ENCODE results near the gene CEL.
"Not testable (repeated sequence)": the region's sequence is repeated elsewhere in the genome, so short reads cannot be mapped to it uniquely, and the experiment has no call there.

Gene CEL

DNA sequence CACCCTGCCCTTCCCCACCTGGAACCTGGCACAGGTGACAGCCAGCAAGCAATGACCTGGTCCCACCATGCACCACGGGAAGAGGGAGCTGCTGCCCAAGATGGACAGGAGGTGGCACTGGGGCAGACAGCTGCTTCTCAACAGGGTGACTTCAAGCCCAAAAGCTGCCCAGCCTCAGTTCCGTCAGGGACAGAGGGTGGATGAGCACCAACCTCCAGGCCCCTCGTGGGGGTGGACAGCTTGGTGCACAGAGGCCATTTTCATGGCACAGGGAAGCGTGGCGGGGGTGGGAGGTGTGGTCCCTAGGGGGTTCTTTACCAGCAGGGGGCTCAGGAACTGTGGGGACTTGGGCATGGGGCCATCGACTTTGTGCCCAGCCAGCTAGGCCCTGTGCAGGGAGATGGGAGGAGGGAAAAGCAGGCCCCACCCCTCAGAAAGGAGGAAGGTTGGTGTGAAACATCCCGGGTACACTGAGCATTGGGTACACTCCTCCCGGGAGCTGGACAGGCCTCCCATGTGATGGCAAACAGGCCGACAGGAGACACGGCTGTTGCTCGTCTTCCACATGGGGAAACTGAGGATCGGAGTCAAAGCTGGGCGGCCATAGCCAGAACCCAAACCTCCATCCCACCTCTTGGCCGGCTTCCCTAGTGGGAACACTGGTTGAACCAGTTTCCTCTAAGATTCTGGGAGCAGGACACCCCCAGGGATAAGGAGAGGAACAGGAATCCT, 1.9 kb downstream of the CEL start:
- DNase-seq, result no peak

DNA sequence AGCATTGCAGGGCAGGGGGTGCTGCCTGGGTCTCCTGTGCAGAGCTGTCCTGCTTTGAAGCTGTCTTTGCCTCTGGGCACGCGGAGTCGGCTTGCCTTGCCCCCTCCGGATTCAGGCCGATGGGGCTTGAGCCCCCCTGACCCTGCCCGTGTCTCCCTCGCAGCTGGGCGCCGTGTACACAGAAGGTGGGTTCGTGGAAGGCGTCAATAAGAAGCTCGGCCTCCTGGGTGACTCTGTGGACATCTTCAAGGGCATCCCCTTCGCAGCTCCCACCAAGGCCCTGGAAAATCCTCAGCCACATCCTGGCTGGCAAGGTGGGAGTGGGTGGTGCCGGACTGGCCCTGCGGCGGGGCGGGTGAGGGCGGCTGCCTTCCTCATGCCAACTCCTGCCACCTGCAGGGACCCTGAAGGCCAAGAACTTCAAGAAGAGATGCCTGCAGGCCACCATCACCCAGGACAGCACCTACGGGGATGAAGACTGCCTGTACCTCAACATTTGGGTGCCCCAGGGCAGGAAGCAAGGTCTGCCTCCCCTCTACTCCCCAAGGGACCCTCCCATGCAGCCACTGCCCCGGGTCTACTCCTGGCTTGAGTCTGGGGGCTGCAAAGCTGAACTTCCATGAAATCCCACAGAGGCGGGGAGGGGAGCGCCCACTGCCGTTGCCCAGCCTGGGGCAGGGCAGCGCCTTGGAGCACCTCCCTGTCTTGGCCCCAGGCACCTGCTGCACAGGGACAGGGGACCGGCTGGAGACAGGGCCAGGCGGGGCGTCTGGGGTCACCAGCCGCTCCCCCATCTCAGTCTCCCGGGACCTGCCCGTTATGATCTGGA, 2.7 kb downstream of the CEL start:
- no peak for DNase-seq

DNA sequence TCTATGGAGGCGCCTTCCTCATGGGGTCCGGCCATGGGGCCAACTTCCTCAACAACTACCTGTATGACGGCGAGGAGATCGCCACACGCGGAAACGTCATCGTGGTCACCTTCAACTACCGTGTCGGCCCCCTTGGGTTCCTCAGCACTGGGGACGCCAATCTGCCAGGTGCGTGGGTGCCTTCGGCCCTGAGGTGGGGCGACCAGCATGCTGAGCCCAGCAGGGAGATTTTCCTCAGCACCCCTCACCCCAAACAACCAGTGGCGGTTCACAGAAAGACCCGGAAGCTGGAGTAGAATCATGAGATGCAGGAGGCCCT, 3.2 kb downstream of the CEL start:
- no peak for DNase-seq

DNA sequence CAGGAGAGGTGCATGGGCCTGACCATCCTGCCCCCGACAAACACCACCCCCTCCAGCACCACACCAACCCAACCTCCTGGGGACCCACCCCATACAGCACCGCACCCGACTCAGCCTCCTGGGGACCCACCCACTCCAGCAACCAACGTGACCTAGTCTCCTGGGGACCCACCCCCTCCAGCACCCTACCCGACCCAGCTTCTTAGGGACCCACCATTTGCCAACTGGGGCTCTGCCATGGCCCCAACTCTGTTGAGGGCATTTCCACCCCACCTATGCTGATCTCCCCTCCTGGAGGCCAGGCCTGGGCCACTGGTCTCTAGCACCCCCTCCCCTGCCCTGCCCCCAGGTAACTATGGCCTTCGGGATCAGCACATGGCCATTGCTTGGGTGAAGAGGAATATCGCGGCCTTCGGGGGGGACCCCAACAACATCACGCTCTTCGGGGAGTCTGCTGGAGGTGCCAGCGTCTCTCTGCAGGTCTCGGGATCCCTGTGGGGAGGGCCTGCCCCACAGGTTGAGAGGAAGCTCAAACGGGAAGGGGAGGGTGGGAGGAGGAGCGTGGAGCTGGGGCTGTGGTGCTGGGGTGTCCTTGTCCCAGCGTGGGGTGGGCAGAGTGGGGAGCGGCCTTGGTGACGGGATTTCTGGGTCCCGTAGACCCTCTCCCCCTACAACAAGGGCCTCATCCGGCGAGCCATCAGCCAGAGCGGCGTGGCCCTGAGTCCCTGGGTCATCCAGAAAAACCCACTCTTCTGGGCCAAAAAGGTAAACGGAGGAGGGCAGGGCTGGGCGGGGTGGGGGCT, 4.6 kb downstream of the CEL start:
- DNase-seq, result no peak

DNA sequence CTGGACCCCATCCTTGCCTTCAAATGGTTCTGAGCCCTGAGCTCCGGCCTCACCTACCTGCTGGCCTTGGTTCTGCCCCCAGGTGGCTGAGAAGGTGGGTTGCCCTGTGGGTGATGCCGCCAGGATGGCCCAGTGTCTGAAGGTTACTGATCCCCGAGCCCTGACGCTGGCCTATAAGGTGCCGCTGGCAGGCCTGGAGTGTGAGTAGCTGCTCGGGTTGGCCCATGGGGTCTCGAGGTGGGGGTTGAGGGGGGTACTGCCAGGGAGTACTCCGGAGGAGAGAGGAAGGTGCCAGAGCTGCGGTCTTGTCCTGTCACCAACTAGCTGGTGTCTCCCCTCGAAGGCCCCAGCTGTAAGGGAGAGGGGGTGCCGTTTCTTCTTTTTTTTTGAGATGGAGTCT, 5.2 kb downstream of the CEL start:
- no peak for DNase-seq

DNA sequence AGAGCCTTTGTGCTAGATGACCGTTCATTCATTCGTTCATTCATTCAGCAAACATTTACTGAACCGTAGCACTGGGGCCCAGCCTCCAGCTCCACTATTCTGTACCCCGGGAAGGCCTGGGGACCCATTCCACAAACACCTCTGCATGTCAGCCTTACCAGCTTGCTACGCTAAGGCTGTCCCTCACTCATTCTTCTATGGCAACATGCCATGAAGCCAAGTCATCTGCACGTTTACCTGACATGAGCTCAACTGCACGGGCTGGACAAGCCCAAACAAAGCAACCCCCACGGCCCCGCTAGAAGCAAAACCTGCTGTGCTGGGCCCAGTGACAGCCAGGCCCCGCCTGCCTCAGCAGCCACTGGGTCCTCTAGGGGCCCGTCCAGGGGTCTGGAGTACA, 6.0 kb downstream of the CEL start:
- no peak for DNase-seq

DNA sequence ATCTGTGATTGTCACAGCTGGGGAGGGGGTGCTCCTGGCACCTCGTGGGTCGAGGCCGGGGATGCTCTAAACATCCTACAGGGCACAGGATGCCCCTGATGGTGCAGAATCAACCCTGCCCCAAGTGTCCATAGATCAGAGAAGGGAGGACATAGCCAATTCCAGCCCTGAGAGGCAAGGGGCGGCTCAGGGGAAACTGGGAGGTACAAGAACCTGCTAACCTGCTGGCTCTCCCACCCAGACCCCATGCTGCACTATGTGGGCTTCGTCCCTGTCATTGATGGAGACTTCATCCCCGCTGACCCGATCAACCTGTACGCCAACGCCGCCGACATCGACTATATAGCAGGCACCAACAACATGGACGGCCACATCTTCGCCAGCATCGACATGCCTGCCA, 6.7 kb downstream of the CEL start:
- not testable (repeated sequence) for DNase-seq

DNA sequence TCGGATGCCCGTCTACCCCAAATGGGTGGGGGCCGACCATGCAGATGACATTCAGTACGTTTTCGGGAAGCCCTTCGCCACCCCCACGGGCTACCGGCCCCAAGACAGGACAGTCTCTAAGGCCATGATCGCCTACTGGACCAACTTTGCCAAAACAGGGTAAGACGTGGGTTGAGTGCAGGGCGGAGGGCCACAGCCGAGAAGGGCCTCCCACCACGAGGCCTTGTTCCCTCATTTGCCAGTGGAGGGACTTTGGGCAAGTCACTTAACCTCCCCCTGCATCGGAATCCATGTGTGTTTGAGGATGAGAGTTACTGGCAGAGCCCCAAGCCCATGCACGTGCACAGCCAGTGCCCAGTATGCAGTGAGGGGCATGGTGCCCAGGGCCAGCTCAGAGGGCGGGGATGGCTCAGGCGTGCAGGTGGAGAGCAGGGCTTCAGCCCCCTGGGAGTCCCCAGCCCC, 8.8 kb downstream of the CEL start:
- not testable (repeated sequence) for DNase-seq

DNA sequence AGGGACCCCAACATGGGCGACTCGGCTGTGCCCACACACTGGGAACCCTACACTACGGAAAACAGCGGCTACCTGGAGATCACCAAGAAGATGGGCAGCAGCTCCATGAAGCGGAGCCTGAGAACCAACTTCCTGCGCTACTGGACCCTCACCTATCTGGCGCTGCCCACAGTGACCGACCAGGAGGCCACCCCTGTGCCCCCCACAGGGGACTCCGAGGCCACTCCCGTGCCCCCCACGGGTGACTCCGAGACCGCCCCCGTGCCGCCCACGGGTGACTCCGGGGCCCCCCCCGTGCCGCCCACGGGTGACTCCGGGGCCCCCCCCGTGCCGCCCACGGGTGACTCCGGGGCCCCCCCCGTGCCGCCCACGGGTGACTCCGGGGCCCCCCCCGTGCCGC, 9.2 kb downstream of the CEL start:
- DNase-seq, result not testable (repeated sequence)

DNA sequence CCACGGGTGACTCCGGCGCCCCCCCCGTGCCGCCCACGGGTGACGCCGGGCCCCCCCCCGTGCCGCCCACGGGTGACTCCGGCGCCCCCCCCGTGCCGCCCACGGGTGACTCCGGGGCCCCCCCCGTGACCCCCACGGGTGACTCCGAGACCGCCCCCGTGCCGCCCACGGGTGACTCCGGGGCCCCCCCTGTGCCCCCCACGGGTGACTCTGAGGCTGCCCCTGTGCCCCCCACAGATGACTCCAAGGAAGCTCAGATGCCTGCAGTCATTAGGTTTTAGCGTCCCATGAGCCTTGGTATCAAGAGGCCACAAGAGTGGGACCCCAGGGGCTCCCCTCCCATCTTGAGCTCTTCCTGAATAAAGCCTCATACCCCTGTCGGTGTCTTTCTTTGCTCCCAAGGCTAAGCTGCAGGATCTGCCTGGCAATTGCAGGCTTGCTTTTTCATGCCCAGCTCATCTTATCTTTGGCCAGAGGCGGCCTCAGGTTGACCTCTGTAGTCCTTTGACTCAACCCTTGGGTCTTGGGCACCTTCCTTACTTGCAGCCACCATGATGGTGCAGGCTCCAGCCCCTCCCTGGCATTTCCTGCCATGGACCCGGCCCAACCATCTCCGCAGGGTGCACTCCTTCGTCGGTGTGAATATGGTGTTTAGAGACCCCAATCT, 9.8 kb downstream of the CEL start:
- no peak for DNase-seq

DNA sequence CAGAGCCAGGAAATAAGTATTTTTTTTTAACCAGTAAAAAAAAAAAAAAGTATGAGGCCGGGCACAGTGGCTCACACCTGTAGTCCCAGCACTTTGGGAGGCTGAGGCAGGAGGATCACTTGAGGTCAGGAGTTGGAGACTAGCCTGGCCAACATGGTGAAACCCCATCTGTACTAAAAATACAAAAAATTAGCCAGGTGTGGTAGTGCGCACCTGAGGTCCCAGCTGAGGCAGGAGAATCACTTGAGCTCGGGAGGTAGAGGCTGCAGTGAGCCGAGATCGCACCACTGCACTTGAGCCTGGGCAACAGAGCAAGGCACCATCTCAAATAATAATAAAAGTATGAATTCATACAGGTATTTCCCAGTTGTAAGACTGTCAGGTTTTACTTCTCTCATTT, 10.4 kb downstream of the CEL start:
- not testable (repeated sequence) for DNase-seq

DNA sequence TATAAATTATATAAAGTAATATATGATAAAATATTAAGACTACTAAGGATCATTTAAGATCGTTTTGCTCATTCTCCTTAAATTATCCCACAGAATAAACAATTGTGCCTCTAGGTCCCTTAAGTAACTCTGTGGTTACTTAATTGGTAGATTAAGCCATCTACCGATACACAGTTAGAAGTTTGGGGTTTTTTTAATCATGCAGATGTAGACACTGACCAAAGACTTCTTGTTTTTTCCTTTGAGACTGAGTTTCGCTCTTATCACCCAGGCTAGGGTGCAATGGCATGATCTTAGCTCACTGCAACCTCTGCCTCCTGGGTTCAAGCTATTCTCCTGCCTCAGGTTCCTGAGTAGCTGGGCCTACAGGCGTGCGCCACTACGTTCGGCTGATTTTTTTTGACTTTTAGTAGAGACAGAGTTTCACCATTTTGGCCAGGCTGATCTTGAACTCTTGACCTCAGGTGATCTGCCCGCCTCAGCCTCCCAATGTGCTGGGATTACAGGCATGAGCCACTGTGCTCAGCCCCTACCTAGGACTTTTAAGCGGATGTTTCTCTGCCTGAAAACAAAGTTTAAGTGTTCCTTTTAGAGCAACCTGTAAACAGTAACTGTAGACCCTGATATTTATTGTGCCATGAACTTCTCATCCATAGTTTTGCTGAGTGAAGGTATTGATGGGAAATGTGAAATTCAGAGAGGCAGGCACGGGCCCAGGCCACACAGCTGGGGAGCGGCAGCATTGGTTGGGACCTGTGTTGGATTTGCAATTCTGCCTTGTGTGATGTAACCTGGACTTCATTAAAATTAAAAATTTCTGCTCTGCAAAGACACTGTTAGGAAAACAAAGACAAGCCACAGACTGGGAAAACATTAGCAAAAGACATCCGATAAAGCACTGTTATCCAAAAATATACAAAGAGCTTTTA, 11.6 kb downstream of the CEL start:
- no peak for DNase-seq

DNA sequence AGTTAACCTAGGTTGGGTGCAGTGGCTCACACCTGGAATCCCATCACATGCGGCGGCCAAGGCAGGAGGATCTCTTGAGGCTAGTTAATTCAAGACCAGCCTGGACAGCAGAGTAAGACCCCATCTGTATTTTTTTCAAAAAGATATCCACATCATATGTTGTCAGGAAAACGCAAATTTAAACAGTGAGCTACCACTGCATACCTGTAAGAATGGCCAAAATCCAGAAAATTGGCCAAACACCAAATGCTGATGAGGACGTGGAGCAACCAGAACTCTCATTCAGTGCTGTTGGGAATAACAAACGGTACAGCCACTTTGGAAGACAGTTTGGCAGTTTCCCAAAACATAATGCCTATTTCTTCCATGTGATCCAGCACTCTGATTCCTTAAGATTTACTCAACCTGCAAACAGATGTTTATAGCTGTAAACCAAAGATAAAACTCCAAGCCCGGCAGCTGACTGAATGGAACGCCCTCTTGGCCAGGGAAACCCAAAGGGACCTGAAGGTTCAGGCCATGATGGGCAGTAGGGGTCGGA, 12.4 kb downstream of the CEL start:
- no peak for DNase-seq

DNA sequence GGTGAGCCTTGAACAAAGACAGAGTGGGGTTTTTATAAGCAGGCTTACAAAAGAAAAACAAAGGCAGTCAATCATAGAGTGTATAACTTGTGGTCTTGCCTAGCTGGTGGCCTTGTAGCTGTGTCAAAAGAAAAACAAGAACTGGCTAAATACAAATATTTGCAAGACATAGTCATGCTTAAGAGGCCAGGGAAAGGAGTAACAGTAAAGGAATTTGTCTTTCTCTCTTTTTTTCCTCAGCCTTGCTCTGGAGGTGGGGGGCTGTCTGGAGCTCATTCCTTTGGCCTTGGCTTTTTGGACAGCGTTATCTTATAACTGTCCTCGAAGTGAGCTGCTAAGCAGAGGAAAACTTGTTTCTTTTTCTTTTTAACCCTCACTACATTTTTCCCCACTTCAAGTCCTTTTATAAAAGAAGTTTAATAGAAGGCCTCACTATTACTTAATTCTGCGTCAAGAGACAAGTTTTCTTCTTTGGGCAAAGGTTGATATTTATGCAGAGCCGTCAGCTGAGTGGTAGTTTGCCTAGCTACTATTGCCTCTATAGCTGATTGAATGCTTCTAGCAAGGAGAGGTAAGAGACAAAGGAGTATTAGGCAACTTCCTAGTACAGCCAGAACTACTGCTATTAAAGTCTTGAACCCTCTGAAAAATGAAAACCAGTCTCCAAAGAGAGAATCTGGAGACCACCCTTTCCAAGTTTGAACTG, 14.3 kb downstream of the CEL start:
- no peak for DNase-seq

DNA sequence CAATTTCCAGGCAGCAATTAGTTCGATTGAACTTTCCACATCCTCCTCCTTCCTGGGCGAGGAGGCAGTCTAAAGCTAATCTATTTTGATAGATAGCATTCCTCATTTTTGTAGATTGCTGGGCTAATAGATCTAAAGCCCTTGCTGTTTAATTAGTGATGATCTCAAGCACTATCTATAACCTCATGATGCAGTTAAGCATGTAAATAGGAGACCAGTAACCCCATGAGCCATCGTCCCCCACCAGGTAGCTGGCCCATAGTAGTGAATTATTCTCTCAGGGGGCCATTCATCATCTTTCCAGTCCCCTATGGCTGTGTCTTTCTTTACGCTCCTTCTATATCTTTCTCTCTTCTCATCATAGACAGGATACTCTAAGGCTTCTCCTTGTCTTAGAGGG, 14.9 kb downstream of the CEL start:
- no peak for DNase-seq

DNA sequence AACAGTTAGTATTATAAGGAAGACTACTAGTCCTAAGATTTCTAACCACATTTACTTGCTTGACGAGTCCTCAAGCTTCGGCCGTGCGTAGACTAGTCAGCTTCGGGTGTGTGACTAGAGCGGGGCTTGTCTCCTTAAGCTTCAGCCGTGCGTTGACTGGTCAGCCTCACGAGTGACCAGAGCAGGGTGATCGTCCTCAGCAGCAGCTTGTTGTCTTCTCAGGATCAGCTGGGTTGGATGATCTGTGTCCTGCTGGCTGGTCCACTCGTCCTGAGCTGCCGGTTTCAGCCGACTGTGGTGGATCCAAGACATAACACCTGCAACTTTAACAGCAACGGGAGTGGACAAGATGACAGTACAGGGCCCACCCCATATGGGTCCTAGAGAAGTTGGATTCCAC, 16.7 kb downstream of the CEL start:
- no peak for DNase-seq

DNA sequence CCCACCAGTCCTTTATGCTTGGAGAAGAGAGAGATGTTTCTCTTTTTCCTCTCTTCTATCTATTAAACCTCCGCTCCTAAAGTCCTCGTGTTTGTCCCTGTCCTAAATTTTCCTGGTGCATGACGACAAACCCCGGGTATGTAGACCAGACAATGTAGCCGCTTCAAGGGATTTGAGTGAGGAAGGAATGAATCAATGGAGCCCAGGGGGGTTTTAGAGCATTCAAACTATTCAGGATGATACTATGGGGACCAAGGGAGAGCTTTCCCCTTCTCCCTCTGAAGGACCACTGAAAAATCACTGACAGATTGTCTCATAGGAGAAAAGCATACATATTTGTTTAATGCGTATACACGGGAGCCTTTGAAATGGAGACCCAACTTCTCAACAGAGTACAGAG, 18.4 kb downstream of the CEL start:
- no peak for DNase-seq

DNA sequence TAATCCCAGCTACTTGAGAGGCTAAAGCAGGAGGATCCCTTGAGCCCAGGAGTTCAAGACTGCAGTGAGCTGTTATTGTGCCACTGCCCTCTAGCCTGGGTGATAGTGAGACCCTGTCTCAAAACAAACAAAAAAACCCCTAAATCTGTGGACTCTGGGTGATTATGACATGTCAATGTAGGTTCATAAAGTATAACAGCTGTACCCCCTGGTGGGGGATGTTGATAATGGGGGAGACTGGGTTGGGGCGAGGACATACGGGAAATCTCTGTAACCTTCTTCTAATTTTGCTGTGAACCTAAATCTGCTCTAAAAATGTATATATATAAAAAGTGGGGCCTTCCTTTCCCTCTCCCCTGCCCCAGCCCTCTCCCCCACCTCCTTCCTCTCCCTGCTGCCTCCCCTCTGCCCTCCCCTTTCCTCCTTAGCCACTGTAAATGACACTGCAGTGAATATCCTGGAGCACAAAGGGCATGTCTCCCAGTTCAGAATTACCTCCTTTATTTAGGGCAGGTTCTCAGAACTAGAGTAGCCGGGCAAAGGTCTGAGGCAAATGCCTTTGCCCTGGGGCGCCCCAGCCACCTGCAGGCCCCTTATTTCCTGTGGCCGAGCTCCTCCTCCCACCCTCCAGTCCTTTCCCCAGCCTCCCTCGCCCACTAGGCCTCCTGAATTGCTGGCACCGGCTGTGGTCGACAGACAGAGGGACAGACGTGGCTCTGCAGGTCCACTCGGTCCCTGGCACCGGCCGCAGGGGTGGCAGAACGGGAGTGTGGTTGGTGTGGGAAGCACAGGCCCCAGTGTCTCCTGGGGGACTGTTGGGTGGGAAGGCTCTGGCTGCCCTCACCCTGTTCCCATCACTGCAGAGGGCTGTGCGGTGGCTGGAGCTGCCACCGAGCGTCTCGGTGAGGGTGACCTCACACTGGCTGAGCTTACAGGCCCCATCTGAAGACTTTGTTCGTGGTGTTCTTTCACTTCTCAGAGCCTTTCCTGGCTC, 19.3 kb downstream of the CEL start:
- DNase-seq, result not testable (repeated sequence)

All from nucleus accumbens (tissue), 56 donors.